ENCODE measurements around the gene THADA.
A peak's percentile ranks its signal among the peaks of the same experiment; 100 is the strongest.

The THADA gene

DNA sequence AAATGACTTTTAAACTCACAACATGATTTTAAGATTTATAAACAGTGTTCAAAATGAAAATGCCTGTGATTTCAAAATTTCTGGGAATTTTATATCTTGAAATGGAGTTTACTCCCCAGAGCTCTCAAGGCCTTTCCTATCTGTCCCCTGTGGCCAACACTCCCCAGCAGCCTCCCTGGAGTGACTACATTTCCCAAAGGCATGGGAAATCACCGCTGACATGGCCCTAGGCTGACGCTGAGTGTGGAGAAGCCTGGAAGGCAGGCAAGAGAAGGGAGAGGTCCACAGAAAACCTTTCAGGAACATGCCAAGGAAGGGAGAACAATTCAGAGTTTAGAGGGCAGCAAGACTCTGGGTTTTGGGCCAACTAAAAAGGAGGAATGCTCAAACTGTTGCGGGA is 349.2 kb downstream of the THADA start:
- in situ Hi-C loops (cut with HindIII; ENCODE audit: low sequenced_read_pairs), result no loop called here
- TF ChIP-seq, protein P1, sequence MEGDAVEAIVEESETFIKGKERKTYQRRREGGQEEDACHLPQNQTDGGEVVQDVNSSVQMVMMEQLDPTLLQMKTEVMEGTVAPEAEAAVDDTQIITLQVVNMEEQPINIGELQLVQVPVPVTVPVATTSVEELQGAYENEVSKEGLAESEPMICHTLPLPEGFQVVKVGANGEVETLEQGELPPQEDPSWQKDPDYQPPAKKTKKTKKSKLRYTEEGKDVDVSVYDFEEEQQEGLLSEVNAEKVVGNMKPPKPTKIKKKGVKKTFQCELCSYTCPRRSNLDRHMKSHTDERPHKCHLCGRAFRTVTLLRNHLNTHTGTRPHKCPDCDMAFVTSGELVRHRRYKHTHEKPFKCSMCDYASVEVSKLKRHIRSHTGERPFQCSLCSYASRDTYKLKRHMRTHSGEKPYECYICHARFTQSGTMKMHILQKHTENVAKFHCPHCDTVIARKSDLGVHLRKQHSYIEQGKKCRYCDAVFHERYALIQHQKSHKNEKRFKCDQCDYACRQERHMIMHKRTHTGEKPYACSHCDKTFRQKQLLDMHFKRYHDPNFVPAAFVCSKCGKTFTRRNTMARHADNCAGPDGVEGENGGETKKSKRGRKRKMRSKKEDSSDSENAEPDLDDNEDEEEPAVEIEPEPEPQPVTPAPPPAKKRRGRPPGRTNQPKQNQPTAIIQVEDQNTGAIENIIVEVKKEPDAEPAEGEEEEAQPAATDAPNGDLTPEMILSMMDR (IDR thresholded peaks at IDR 0.05; ENCODE audit: low read depth, low read length), result no peak
- no peak for DNase-seq (ENCODE audit: low read depth, low spot score)
- H3K4me3 ChIP-seq (ENCODE audit: low read depth, low read length), result no peak overlapping the region

DNA sequence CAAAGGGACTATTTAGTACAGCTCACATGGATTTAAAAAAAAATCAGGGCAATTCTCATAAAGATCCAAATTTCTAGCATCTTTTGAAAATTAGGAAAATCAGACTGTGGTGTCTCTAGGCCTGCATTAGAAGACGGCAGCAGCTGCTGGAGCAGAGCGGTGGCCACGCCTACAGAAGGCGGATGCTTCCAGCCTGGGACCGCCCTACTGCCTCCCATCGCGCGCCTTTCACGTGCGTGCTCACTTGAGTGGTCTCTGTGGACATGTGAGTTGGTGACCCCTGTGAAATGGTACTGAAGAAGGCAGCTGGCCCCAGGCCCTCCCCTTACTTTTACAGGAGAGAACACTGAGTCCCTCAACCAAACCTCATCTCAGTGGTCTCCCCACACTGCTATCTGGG is 354.3 kb downstream of the THADA start:
- no peak for DNase-seq (ENCODE audit: low read depth, low spot score)
- in situ Hi-C loops (cut with HindIII; ENCODE audit: low sequenced_read_pairs), result no loop called here
- H3K4me3 ChIP-seq (ENCODE audit: low read depth, low read length), result no peak overlapping the region
- TF ChIP-seq, protein P1 (IDR thresholded peaks at IDR 0.05; ENCODE audit: low read depth, low read length), result no peak

DNA sequence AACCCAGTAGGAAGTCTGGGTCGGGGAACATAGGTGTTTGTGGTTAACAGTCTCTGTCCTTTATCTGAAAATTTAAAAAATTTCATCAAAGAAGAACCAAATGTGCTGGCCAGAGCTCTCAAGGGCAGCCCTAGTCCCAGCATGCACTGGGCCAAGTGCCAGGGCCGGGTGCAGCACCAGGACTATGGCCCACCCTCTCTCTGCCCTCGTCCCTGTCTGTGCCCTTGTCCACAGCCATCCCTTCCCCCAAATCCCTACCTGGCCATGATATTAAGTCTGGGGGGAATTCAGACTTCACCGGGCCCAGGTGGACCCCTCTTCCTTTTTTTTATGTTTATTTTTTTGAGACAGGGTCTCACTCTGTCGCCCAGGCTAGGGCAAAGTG is 355.1 kb downstream of the THADA start:
- no peak overlapping the region for H3K4me3 ChIP-seq (ENCODE audit: low read depth, low read length)
- no peak for DNase-seq (ENCODE audit: low read depth, low spot score)
- in situ Hi-C loops (cut with HindIII; ENCODE audit: low sequenced_read_pairs), result no loop called here
- TF ChIP-seq, protein P1 (IDR thresholded peaks at IDR 0.05; ENCODE audit: low read depth, low read length), result no peak

DNA sequence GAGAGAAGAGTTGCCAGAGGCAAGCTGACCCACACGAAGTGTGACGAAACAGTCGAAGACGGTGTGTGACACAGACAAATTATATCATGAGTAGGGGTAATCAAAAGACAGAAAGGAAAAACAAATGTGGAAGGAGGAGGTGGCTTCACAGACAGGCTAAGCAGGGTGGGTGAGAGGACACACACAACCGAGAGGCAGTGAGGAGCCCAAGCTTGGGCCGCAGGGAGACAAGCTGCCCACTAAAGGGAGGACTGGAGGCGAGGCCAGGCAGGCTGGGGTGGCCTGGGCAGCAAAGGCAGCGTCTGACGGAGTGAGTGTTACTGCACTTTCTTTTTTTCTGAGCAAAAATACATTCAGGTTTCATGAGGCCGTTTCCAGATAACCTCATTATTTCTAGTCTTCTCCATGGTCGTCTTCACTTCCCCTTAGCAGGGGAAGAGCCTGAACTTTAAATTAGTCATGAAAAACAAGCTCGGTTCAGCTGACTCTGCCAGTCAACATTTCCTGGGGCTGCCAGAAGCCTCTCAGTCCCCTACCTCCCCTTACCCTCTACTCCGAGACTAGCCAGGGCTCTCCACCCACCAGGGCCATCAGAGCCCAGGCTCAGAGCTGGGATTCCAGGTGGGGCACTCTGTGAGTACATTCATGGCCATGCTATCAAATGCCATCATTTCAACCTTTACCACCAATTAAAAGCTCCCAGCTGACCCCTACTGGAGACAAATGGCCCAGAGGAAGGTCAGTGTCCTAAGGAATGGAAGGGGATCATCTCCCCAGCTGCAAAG is 355.7 kb downstream of the THADA start:
- DNase-seq (ENCODE audit: low read depth, low spot score), result no peak
- H3K4me3 ChIP-seq (ENCODE audit: low read depth, low read length), result no peak overlapping the region
- TF ChIP-seq, protein P1 (IDR thresholded peaks at IDR 0.05; ENCODE audit: low read depth, low read length), result peak; percentile 18
- in situ Hi-C loops (cut with HindIII; ENCODE audit: low sequenced_read_pairs), result no loop called here

DNA sequence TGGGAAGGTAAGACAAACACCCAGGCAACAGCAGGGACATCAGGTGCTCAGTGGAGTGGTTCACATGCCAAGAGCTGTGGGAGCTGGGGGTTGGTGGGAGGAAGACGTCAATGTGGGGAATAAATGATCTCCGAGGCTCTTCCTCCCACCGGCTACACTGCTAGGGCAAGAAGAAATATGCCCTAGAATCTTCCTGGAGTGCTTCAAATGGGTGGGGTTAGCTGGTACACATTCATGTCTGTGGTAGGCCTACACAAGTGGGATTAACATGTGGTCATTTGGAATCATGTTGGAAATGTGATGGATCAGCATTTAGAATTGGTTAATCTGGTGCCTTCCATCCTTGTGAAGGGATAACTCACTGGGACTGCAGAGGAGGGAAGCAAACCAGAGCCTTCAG is 357.0 kb downstream of the THADA start:
- in situ Hi-C loops (cut with HindIII; ENCODE audit: low sequenced_read_pairs), result no loop called here
- no peak overlapping the region for H3K4me3 ChIP-seq (ENCODE audit: low read depth, low read length)
- DNase-seq (ENCODE audit: low read depth, low spot score), result no peak
- TF ChIP-seq, protein P1 (IDR thresholded peaks at IDR 0.05; ENCODE audit: low read depth, low read length), result no peak

DNA sequence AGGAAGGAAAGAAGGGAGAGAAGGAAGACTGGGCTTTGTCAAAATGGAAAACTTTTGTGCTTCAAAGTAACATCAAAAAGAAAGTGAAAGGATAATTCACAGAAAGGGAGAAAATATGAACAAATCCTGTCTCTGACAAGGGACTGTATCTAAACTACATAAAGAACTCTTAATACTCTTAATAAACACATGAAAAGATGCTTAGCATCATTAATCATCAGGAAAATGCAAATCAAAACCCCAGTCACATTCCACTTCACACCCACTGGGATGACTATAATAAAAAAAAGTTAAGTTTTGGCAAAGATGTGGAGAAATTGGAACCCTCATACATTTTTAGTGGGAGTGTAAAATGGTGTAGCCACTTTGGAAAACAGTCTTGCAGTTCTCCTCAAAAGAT is 357.7 kb downstream of the THADA start:
- in situ Hi-C loops (cut with HindIII; ENCODE audit: low sequenced_read_pairs), result no loop called here
- peak; percentile 14 for DNase-seq (ENCODE audit: low read depth, low spot score)
- TF ChIP-seq, protein P1 (IDR thresholded peaks at IDR 0.05; ENCODE audit: low read depth, low read length), result no peak
- H3K4me3 ChIP-seq (ENCODE audit: low read depth, low read length), result no peak overlapping the region
